NB4 (cell line): ENCODE data around the gene ASXL1.
"Not testable (repeated sequence)": the region's sequence is repeated elsewhere in the genome, so short reads cannot be mapped to it uniquely, and the experiment has no call there.

ENCODE experiments used
- DNase-seq: peaks from one replicate; pipeline ENCODE4 v3.0.0; 2010; ENCODE audit warnings: low read depth
- H3K4me3 ChIP-seq: one replicate; pipeline ENCODE4 v1.5.1; 2011; ENCODE audit warnings: mild to moderate bottlenecking, low read depth, low read length, moderate library complexity
- CTCF ChIP-seq: IDR thresholded peaks from one replicate; pipeline ENCODE4 v1.5.1; 2012; ENCODE audit warnings: low read depth, low read length
- MAX ChIP-seq: IDR thresholded peaks from 2 replicates; pipeline ENCODE4 v1.6.1; 2011; ENCODE audit warnings: low read depth, low read length
- MYC ChIP-seq: IDR thresholded peaks from 2 replicates; pipeline ENCODE4 v1.6.1; 2011; ENCODE audit warnings: low read depth, low read length
- POLR2A ChIP-seq: IDR thresholded peaks from 2 replicates; pipeline ENCODE4 v1.6.1; 2011; ENCODE audit warnings: mild to moderate bottlenecking; ENCODE audit not compliant: insufficient read length; ENCODE audit errors: extremely low read depth

The ASXL1 gene

DNA sequence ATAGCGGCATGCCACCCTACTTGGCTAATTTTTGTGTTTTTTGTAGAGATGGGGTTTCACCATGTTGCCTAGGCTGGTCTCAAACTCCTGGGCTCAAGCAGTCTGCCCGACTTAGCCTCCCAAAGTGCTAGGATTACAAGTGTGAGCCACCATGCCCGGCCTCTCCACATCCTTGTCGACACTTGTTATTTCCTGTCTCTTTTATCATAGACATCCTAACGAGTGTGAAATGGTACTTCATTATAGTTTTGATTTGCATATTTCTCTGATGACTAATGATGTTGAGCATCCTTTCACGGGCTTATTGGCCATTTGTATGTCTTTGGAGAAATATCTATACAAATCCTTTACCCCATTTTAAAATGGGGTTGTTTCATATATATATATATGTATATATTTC, 39.0 kb upstream of the ASXL1 start:
- no peak overlapping the region for H3K4me3 ChIP-seq
- DNase-seq, result no peak
- TF ChIP-seq CTCF (no peak), MAX (no peak), MYC (no peak), POLR2A (no peak)

DNA sequence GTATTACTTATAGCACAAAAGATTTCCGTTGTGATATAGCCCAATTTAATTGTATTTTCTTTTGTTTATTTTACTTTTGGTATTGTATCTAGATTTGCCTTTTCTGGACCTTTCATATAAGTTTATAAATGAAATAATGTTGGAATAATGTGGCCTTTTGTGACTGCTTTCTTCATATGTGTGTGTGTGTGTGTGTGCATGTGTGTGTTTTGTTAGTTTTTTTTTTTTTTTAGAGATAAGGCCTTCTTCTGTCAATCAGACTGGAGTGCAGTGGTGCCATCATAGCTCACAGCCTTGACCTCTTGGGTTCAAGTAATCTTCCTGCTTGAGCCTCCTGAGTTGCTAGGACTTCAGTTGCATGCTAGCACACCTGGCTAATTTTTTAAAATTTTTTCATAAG, 37.8 kb upstream of the ASXL1 start:
- TF ChIP-seq POLR2A (no peak), MYC (no peak), MAX (no peak), CTCF (no peak)
- no peak for DNase-seq
- no peak overlapping the region for H3K4me3 ChIP-seq

- no peak overlapping the region for H3K4me3 ChIP-seq
- TF ChIP-seq MAX, result no peak
- no peak for TF ChIP-seq MYC
- no peak for TF ChIP-seq POLR2A
- no peak for TF ChIP-seq CTCF
- DNase-seq, result no peak
These were observed 36.7 kb upstream of the ASXL1 start for GRCh38 chr20:32321390-32321789.

DNA sequence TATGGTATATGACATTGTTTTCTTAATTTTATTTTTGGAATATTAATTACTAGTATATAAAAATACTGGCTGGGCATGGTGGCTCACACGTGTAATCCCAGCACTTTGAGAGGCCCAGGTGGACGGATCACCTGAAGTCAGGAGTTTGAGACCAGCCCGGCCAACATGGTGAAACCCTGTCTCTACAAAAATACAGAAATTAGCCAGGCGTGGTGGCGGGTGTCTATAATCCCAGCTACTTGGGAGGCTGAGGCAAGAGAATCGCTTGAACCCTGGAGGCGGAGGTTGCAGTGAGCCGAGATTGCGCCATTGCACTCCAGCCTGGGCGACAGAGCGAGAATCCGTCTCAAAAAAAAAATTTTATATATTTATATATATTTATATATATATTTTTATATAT, 35.9 kb upstream of the ASXL1 start:
- DNase-seq, H3K4me3 ChIP-seq: not testable (repeated sequence)

DNA sequence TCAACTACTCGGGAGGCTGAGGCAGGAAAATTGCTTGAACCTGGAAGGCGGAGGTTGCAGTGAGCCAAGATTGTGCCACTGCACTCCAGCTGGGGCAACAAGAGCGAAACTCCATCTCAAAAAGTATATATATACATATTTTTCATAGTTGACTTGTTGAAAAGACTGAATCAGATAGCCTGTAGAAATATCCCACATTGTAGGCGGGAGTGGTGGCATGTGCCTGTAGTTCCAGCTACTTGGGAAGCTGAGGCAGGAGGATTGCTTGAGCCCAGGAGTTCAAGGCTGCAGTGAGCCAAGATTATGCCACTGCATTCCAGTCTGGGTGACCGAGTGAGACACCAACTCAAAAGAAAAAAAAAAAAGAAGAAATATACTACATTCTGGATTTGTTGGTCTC, 34.4 kb upstream of the ASXL1 start:
- not testable (repeated sequence) for DNase-seq, H3K4me3 ChIP-seq

GRCh38 chr20:32325706-32326503, 32.2 kb upstream of the ASXL1 start:
- TF ChIP-seq MYC (no peak), CTCF (no peak), POLR2A (no peak), MAX (no peak)
- H3K4me3 ChIP-seq, result no peak overlapping the region
- no peak for DNase-seq

DNA sequence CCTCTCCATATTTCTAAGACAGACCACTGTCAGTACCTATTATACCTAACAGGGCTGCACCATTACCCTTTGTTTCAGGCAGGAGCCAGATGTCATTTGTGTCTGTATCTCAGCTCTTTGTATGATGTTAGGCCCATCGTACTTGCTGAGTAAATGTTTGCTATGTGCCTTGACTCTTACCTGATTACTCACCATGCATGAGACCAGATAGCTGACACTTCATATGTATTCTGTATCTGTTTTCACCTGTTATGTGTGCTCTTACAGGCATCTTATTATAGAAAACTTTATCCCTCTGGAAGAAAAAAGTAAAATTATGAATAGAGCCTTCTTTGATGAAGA, 31.7 kb upstream of the ASXL1 start:
- no peak for DNase-seq
- TF ChIP-seq POLR2A, result no peak
- TF ChIP-seq MAX, result no peak
- no peak for TF ChIP-seq CTCF
- TF ChIP-seq MYC, result no peak
- H3K4me3 ChIP-seq, result no peak overlapping the region
